Vagina (tissue), 2 donors: ENCODE measurements around the gene CDO1.

Source experiments
- POLR2A ChIP-seq, 2 donors: fragments of 450-650 bp; IDR thresholded peaks; one replicate each; pipeline ENCODE4 v1.6.1; 2017; ENCODE audit warnings: antibody characterized with exemption in 2 of 2, mild to moderate bottlenecking in 2 of 2, moderate library complexity in 2 of 2
- POLR2AphosphoS5 ChIP-seq, 2 donors: sonication (generic); formaldehyde crosslinking; IDR thresholded peaks; one replicate each; pipeline ENCODE4 v1.9.0; 2017; ENCODE audit warnings: antibody characterized with exemption in 2 of 2, mild to moderate bottlenecking in 2 of 2, low read depth in 1 of 2; ENCODE audit not compliant: insufficient read depth in 1 of 2
- TF ChIP-seq, protein P1 (sequence below), 3 experiments: fragments of 450-650 bp in 2 of 3; fragments of 200-600 bp in 1 of 3; sonication (generic) in 1 of 3; IDR thresholded peaks; one replicate each; pipeline ENCODE4 v1.5.1; 2017 to 2019; ENCODE audit warnings: antibody characterized with exemption in 3 of 3, mild to moderate bottlenecking in 2 of 3, moderate library complexity in 2 of 3

DNA sequence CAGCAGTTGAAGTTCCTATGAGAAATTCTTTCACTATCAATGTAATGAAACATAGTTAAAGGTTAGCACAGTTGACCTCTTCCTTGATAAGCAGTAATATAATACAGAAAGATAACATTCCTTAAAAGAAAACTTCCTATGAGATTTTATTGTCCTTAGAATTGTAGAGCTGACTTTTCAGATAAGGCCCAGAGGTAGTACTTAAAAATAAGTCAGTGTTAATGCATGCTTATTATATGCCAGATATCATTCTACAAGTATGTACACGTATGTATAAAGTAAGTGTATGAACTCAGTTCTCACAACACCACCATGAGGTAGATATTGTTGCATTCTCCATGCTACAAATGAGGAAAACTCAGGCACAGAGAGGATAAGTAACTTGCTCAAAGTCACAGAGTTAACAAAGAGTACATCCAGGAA lies 40.6 kb upstream of the CDO1 start:
- TF ChIP-seq, protein P1, sequence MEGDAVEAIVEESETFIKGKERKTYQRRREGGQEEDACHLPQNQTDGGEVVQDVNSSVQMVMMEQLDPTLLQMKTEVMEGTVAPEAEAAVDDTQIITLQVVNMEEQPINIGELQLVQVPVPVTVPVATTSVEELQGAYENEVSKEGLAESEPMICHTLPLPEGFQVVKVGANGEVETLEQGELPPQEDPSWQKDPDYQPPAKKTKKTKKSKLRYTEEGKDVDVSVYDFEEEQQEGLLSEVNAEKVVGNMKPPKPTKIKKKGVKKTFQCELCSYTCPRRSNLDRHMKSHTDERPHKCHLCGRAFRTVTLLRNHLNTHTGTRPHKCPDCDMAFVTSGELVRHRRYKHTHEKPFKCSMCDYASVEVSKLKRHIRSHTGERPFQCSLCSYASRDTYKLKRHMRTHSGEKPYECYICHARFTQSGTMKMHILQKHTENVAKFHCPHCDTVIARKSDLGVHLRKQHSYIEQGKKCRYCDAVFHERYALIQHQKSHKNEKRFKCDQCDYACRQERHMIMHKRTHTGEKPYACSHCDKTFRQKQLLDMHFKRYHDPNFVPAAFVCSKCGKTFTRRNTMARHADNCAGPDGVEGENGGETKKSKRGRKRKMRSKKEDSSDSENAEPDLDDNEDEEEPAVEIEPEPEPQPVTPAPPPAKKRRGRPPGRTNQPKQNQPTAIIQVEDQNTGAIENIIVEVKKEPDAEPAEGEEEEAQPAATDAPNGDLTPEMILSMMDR (IDR thresholded peaks at IDR 0.05) = no peak
- no peak for TF ChIP-seq POLR2AphosphoS5 (IDR thresholded peaks at IDR 0.05; ENCODE audit: insufficient read depth in 1 of 2, low read depth in 1 of 2)
- no peak for TF ChIP-seq POLR2A (IDR thresholded peaks at IDR 0.05)
